IMR-90 (cell line): Measurements from ENCODE around the gene AARSD1. TPM values are rescaled to one million over a fixed set of nuclear protein-coding genes. Genes with fewer than 3 reads are reported as not detected.

Experiments used
- ATAC-seq: fragments of 200-7000 bp; cut with Tn5 transposase; 2 replicates; pipeline ENCODE4 v1.9.1; 2020; ENCODE audit warnings: low read depth, mild to moderate bottlenecking, moderate library complexity
- BruUV-seq: library from RNA; stranded (reverse); fragments of 400-500 nt; replicated peaks from 2 replicates; lab custom pipeline; 2021; lab: Mats Ljungman, UMichigan
- CTCF ChIA-PET: fragments of 300-600 bp; formaldehyde crosslinking; extraction: SDS; loops from one replicate; lab custom pipeline; 2021; ENCODE audit warnings: antibody characterized with exemption; lab: Yijun Ruan, JAX
- POLR2A ChIA-PET: fragments of 300-600 bp; sonication (Branson Sonifier 250); formaldehyde crosslinking; loops from one replicate; lab custom pipeline; 2022; ENCODE audit warnings: antibody characterized with exemption; ENCODE audit not compliant: unreplicated experiment; lab: Charles Lee
- DNase-seq: peaks from one replicate; pipeline ENCODE4 v3.0.0; 2013
- H2AFZ ChIP-seq: replicated peaks from 2 replicates; pipeline ENCODE3; 2013; ENCODE audit warnings: low read length, mild to moderate bottlenecking; ENCODE audit not compliant: poor library complexity
- H2AK5ac ChIP-seq: 2 replicates; pipeline ENCODE4 v1.6.1; 2013; ENCODE audit warnings: low read depth, low read length, inconsistent platforms
- H2AK9ac ChIP-seq: replicated peaks from 2 replicates; pipeline ENCODE3; 2013; ENCODE audit warnings: mild to moderate bottlenecking, low read depth, low read length, moderate library complexity; ENCODE audit not compliant: poor library complexity
- H2BK120ac ChIP-seq: 2 replicates; pipeline ENCODE4 v1.6.1; 2013; ENCODE audit warnings: low read depth, low read length, inconsistent platforms
- H2BK15ac ChIP-seq: 3 replicates; pipeline ENCODE4 v1.6.1; 2013; ENCODE audit warnings: low read depth, low read length, inconsistent platforms
- H2BK20ac ChIP-seq: 2 replicates; pipeline ENCODE4 v1.6.1; 2013; ENCODE audit warnings: low read depth, mild to moderate bottlenecking, inconsistent platforms, low read length, moderate library complexity
- H2BK5ac ChIP-seq: 2 replicates; pipeline ENCODE4 v1.6.1; 2013; ENCODE audit warnings: mild to moderate bottlenecking, low read depth, low read length, inconsistent platforms; ENCODE audit not compliant: poor library complexity, severe bottlenecking
- H3K14ac ChIP-seq: replicated peaks from 2 replicates; pipeline ENCODE4 v1.6.1; 2013; ENCODE audit warnings: low read depth, low read length, inconsistent platforms
- H3K18ac ChIP-seq: 2 replicates; pipeline ENCODE4 v1.6.1; 2013; ENCODE audit warnings: low read depth, low read length, control low read depth
- H3K23ac ChIP-seq: 2 replicates; pipeline ENCODE4 v1.6.1; 2013; ENCODE audit warnings: low read depth, low read length, inconsistent platforms
- H3K27ac ChIP-seq: 2 replicates; pipeline ENCODE4 v1.5.1; 2013; ENCODE audit warnings: mild to moderate bottlenecking, control low read depth, low read length; ENCODE audit not compliant: insufficient read depth
- H3K27me3 ChIP-seq: 2 replicates; pipeline ENCODE4 v1.6.1; 2013; ENCODE audit warnings: low read length; ENCODE audit not compliant: control insufficient read depth, insufficient read depth
- H3K36me3 ChIP-seq: 2 replicates; pipeline ENCODE4 v1.6.1; 2013; ENCODE audit warnings: low read length, mixed read lengths; ENCODE audit not compliant: control insufficient read depth, insufficient read depth
- H3K4ac ChIP-seq: 2 replicates; pipeline ENCODE4 v1.6.1; 2013; ENCODE audit warnings: low read depth, low read length, inconsistent platforms
- H3K4me1 ChIP-seq: 2 replicates; pipeline ENCODE4 v1.6.1; 2013; ENCODE audit warnings: low read length, mixed read lengths; ENCODE audit not compliant: control insufficient read depth, insufficient read depth
- H3K4me2 ChIP-seq: 2 replicates; pipeline ENCODE4 v1.6.1; 2013; ENCODE audit warnings: low read depth, mild to moderate bottlenecking, control low read depth, low read length, moderate library complexity
- H3K4me3 ChIP-seq: 2 replicates; pipeline ENCODE4 v1.5.1; 2013; ENCODE audit warnings: low read depth, mild to moderate bottlenecking, control low read depth, low read length, moderate library complexity; ENCODE audit not compliant: insufficient read depth
- H3K56ac ChIP-seq: 2 replicates; pipeline ENCODE4 v1.6.1; 2013; ENCODE audit warnings: low read length, inconsistent platforms; ENCODE audit not compliant: insufficient read depth; ENCODE audit errors: extremely low read depth
- H3K79me1 ChIP-seq, 2 experiments: 2 replicates each; pipeline ENCODE4 v1.6.1; 2013; ENCODE audit warnings: low read length in 2 of 2, inconsistent platforms in 1 of 2, low read depth in 1 of 2
- H3K9ac ChIP-seq: 2 replicates; pipeline ENCODE4 v1.6.1; 2013; ENCODE audit warnings: low read depth, low read length, control low read depth
- H3K9me1 ChIP-seq: 2 replicates; pipeline ENCODE4 v1.6.1; 2013; ENCODE audit warnings: low read length, inconsistent platforms; ENCODE audit not compliant: insufficient read depth
- H3K9me3 ChIP-seq: 2 replicates; pipeline ENCODE4 v1.6.1; 2013; ENCODE audit warnings: low read length; ENCODE audit not compliant: control insufficient read depth, insufficient read depth
- H4K20me1 ChIP-seq: 2 replicates; pipeline ENCODE4 v1.6.1; 2013; ENCODE audit warnings: low read length, inconsistent platforms; ENCODE audit not compliant: insufficient read depth
- H4K5ac ChIP-seq: 2 replicates; pipeline ENCODE4 v1.6.1; 2013; ENCODE audit warnings: mild to moderate bottlenecking, low read depth, low read length, control low read depth
- H4K8ac ChIP-seq, 2 experiments: 2 replicates each; pipeline ENCODE4 v1.6.1; 2013; ENCODE audit warnings: low read depth in 2 of 2, low read length in 2 of 2, control low read depth in 1 of 2, inconsistent platforms in 1 of 2
- H4K91ac ChIP-seq: 2 replicates; pipeline ENCODE4 v1.6.1; 2013; ENCODE audit warnings: low read depth, low read length, inconsistent platforms; ENCODE audit not compliant: insufficient read depth
- BHLHE40 ChIP-seq: fragments of 150-350 bp; IDR thresholded peaks from 2 replicates; pipeline ENCODE4 v1.6.1; 2016; ENCODE audit warnings: mild to moderate bottlenecking, low read depth, low read length
- CEBPB ChIP-seq: IDR thresholded peaks from 2 replicates; pipeline ENCODE4 v1.6.1; 2012; ENCODE audit warnings: low read depth, low read length, improper control_type of control experiment
- CTCF ChIP-seq: conservative IDR thresholded peaks from 2 replicates; pipeline ENCODE4 v1.5.1; 2012; ENCODE audit warnings: mild to moderate bottlenecking, low read depth, low read length, improper control_type of control experiment
- MAFK ChIP-seq: IDR thresholded peaks from 2 replicates; pipeline ENCODE4 v1.6.1; 2012; ENCODE audit warnings: low read depth, low read length, improper control_type of control experiment
- MAZ ChIP-seq: IDR thresholded peaks from 2 replicates; pipeline ENCODE4 v1.6.1; 2012; ENCODE audit warnings: low read depth, mild to moderate bottlenecking, low read length, improper control_type of control experiment, moderate library complexity, borderline replicate concordance
- MXI1 ChIP-seq: IDR thresholded peaks from 2 replicates; pipeline ENCODE4 v1.6.1; 2012; ENCODE audit warnings: low read depth, mild to moderate bottlenecking, low read length, moderate library complexity, borderline replicate concordance
- RAD21 ChIP-seq: IDR thresholded peaks from 2 replicates; pipeline ENCODE4 v1.6.1; 2012; ENCODE audit warnings: low read length, improper control_type of control experiment
- RCOR1 ChIP-seq: IDR thresholded peaks from 2 replicates; pipeline ENCODE4 v1.6.1; 2012; ENCODE audit warnings: mild to moderate bottlenecking, low read length, improper control_type of control experiment; ENCODE audit not compliant: insufficient replicate concordance
- RFX5 ChIP-seq: IDR thresholded peaks from 2 replicates; pipeline ENCODE4 v1.8.0; 2012; ENCODE audit warnings: low read depth, mild to moderate bottlenecking, low read length, moderate library complexity
- SMC3 ChIP-seq: fragments of 150-350 bp; IDR thresholded peaks from 2 replicates; pipeline ENCODE4 v1.6.1; 2016; ENCODE audit warnings: low read depth, mild to moderate bottlenecking, antibody characterized with exemption, low read length, moderate library complexity
- USF2 ChIP-seq: fragments of 150-350 bp; IDR thresholded peaks from 2 replicates; pipeline ENCODE4 v1.6.1; 2017; ENCODE audit warnings: mild to moderate bottlenecking, antibody characterized with exemption, low read length, low read depth
- WGBS, 2 experiments: methylation state at CpG; one replicate each; pipeline versions ENCODE4 v1.1.5 to v1.1.7; 2013; ENCODE audit warnings: missing lambda C conversion rate in 2 of 2; ENCODE audit not compliant: insufficient read length in 1 of 2; ENCODE audit errors: extremely low coverage in 2 of 2; 5-methylcytosine and 5-hydroxymethylcytosine counted together
- dilution Hi-C: fragments of 300-500 bp; cut with HindIII; formaldehyde crosslinking; loops from one replicate; pipeline ENCODE4 v1.14.3; 2018; ENCODE audit warnings: low sequenced_read_pairs; ENCODE audit not compliant: unreplicated experiment
- in situ Hi-C: fragments of 300-500 bp; cut with MboI; formaldehyde crosslinking; loops from 3 replicates; pipeline ENCODE4 v1.14.3; 2019; ENCODE audit warnings: low sequenced_read_pairs, inconsistent platforms, mixed read lengths
- intact Hi-C: fragments of 100-400 bp; cut with micrococcal nuclease; formaldehyde crosslinking; loops from 2 replicates; pipeline ENCODE4 v1.10.0; 2022
- polyA plus RNA-seq, 3 experiments: library from polyadenylated mRNA; depleted of rRNA; stranded (reverse); fragments of >200 nt; gene quantifications; 2 replicates each; pipeline ENCODE4 v1.2.3, GENCODE V29; 2012; ENCODE audit warnings: low replicate concordance in 1 of 3
- total RNA-seq: library from RNA; depleted of rRNA; stranded (reverse); fragments of >200 nt; gene quantifications from 2 replicates; pipeline ENCODE4 v1.2.3, GENCODE V29; 2012

AARSD1 gene
- total and polyA plus RNA-seq, 2 of the 4 experiments (the other 2 are of a cell fraction) = 55.0 to 58.9 TPM

- no peaks in the 10 kb centered on the region for H3K9me3 ChIP-seq
- no peak overlapping the region for H3K4me3 ChIP-seq
- ATAC-seq (peak; percentile 91), DNase-seq (peak; percentile 64)
- no peaks in the 10 kb centered on the region for H3K79me1 ChIP-seq
- ChIA-PET CTCF (interaction anchor here (0.6 to 1.5 kb wide), 9 partner anchors 9 to 94 kb away, joined by 3 to 8 read pairs (median 3); partner anchors contain the start of gene AOC2), POLR2A (no interaction called here)
- no peak overlapping the region for H2BK20ac ChIP-seq
- BruUV-seq = no TSS peak
- H3K36me3 ChIP-seq = no peaks in the 10 kb centered on the region
- no peak overlapping the region for H3K14ac ChIP-seq
- TF ChIP-seq BHLHE40 (no peak), CEBPB (no peak), MAZ (no peak), USF2 (no peak), RAD21 (peak; percentile 90), MAFK (no peak), CTCF (peak; percentile 88), MXI1 (no peak), SMC3 (peak; percentile 96), RCOR1 (no peak), RFX5 (no peak)
- H3K23ac ChIP-seq = no peak overlapping the region
- no peaks in the 10 kb centered on the region for H3K4me1 ChIP-seq
- H2AFZ ChIP-seq = peak overlapping the region; percentile 18
- no peak overlapping the region for H4K91ac ChIP-seq
- in situ Hi-C loops (loop anchor here (5.0 to 10.0 kb wide), 2 partner anchors 96 to 213 kb away; partner anchors contain the start of gene AOC2), dilution Hi-C loops (no loop called here), intact Hi-C loops (loop anchor here (1.0 kb wide), 2 partner anchors 95 to 217 kb away; no protein-coding TSS in a partner anchor)
- no peak overlapping the region for H2BK15ac ChIP-seq
- no peak overlapping the region for H3K56ac ChIP-seq
- no peak overlapping the region for H2AK5ac ChIP-seq
- H2AK9ac ChIP-seq = no peak overlapping the region
- H3K9ac ChIP-seq = no peak overlapping the region
- H4K20me1 ChIP-seq = no peaks in the 10 kb centered on the region
- no peaks in the 10 kb centered on the region for H3K9me1 ChIP-seq
- H3K27ac ChIP-seq = no peak overlapping the region
- no peak overlapping the region for H3K18ac ChIP-seq
- no peak overlapping the region for H4K8ac ChIP-seq
- no peak overlapping the region for H2BK120ac ChIP-seq
- H3K27me3 ChIP-seq = peaks cover 20% of the 10 kb centered on the region
- no CpG with 5 or more reads among the region's 9 CpGs for WGBS, 2 experiments
- H2BK5ac ChIP-seq = no peak overlapping the region
- H3K4ac ChIP-seq = no peak overlapping the region
- H3K4me2 ChIP-seq = no peak overlapping the region
- no peak overlapping the region for H4K5ac ChIP-seq
Observed at GRCh38 chr17:42937712-42938596, 26.3 kb downstream of the AARSD1 start.
